ENCODE data around the gene KLHDC1.

Gene KLHDC1

DNA sequence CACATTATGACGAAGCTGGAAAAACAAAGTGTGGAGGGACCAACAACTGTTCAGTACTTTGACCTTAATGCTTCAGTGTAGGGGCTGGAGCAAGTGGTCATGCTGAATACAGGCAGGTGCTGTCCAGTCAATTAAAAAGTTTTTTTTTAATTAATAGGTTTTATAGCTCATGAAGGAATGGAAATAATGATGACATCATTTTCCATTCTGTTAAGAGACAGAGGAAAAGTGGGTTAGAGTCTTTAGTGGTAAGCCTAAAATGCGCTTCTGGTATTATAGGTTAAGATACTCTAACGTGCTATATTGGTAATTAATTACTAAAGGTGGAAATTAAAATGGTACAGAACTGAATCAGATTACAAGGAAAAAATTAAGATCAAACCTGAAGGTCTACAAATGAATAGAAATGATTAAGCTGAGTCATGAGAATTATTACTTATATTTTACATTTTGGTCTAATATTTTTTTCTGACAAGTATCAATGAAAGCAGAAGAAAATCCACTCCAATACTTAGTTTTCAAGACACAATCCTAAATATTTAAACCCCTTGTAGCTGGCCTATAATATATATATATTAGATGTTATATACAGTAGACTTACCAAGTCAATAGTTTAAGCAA lies 90.6 kb downstream of the KLHDC1 start:
- no peak for DNase-seq (ENCODE audit: low read depth in 2 of 2)

DNA sequence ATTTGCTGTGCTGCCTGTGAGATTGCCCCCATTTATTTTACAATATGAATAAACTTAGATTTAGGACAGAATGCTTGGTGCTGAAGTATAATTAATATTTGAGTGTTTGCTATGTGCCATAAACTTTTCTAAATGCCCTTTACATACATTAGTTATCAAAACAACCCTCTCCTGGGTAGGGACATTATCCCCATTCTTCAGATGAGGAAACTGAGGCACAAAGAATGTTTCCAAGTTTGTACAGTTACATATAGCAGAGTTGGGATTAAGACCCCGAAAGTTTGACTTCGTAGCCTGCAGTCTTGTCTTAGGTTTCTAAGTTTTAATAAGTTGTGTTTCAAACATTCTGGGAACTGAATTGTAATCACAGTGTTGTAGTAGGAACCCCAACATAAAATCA lies 93.4 kb downstream of the KLHDC1 start:
- DNase-seq (ENCODE audit: low read depth in 2 of 2) = no peak

DNA sequence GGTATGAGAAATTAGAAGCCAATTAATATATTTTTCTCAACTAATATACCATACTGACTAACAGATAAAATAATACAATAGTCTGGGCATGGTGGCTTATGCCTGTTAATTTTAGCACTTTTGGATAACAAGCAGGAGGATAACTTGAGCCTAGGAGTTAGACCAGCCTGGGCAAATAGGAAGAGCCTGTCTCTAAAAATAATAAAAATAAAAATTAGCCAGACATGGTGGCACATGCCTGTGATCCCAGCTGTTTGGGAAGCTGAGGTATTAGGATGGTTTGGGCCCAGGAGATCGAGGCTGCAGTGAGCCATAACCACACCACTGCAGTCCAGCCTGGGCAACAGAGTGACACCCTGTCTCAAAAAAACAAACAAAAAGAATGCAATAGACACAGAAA lies 99.7 kb downstream of the KLHDC1 start:
- DNase-seq (ENCODE audit: low read depth in 2 of 2) = no peak

DNA sequence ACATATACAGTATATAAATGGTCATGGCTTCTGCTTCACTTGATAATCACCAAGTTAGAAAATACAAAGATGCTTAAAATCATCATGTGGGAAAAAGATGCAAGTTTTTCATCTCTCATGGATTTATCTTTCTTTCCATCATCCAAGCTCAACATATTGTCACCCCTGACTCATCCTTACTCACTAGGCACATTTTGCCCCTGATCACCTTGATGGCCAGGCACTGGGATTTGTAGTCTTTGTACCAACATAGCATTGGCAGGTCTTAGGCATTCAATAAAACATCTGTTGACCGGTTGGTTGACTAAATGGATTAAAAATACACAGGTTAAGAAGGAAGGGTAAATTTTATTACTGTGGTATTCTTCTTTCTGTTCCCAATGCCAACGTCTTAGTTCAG lies 103.1 kb downstream of the KLHDC1 start:
- DNase-seq (ENCODE audit: low read depth in 2 of 2) = no peak
